ENCODE data around the gene KRTAP5-11.

DNA sequence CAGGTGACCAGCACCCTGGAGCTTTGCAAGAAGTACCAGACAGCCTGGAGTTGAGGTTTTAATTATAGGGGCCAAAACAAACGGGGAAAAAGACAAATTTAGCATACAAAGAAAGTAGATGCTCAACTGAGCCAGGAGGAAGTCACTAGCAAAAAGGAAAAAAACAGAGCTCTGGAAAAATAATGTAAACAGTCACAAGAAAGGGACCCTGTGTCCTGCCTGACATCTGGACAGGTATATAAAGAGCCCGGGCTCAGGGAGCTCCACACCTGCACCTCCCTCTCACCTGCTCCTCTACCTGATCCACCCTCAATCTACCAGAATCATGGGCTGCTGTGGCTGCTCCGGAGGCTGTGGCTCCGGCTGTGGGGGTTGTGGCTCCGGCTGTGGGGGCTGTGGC is 17.4 kb downstream of the KRTAP5-11 start, which contains the start of gene KRTAP5-10:
- TF ChIP-seq CTCF (IDR thresholded peaks at IDR 0.05; ENCODE audit: poor library complexity, severe bottlenecking), result no peak
- no peak for TF ChIP-seq EP300 (conservative IDR thresholded peaks at IDR 0.05; ENCODE audit: poor library complexity, severe bottlenecking)
- TF ChIP-seq EZH2 (IDR thresholded peaks at IDR 0.05; ENCODE audit: borderline replicate concordance, insufficient read depth, low read length, poor library complexity, severe bottlenecking), result no peak
- no peak for TF ChIP-seq SMC3 (conservative IDR thresholded peaks at IDR 0.05; ENCODE audit: poor library complexity)
- TF ChIP-seq RAD21 (conservative IDR thresholded peaks at IDR 0.05), result no peak
- no peak for TF ChIP-seq POLR2AphosphoS5 (IDR thresholded peaks at IDR 0.05)
- no peak for TF ChIP-seq TAF1 (IDR thresholded peaks at IDR 0.05; ENCODE audit: low read depth)

Measured in neural cell (in vitro differentiated cells).